IMR-90 (cell line): ENCODE results near the gene RIF1. TPM values are rescaled to one million over a fixed set of nuclear protein-coding genes. Genes with fewer than 3 reads are reported as not detected.

Source experiments
- microRNA-seq, 2 experiments: library from miRNA; stranded (forward) in 1 of 2; unstranded in 1 of 2; fragments of 10-50 nt in 1 of 2; fragments of <30 nt in 1 of 2; gene quantifications in 1 of 2; microRNA quantifications in 1 of 2; one replicate each; pipeline versions ENCODE3 to v1.1.0; 2013 to 2020; ENCODE audit not compliant: insufficient read depth in 1 of 2, insufficient read length in 1 of 2, unreplicated experiment in 1 of 2
- polyA plus RNA-seq, 3 experiments: library from polyadenylated mRNA; depleted of rRNA; stranded (reverse); fragments of >200 nt; gene quantifications; 2 replicates each; pipeline ENCODE4 v1.2.3, GENCODE V29; 2012; ENCODE audit warnings: low replicate concordance in 1 of 3
- small RNA-seq, 5 experiments: library from RNA; depleted of rRNA; stranded (forward); fragments of <200 nt; gene quantifications; one replicate each; pipeline ENCODE3, GENCODE V24; 2012
- total RNA-seq: library from RNA; depleted of rRNA; stranded (reverse); fragments of >200 nt; gene quantifications from 2 replicates; pipeline ENCODE4 v1.2.3, GENCODE V29; 2012; rRNA removed

RIF1 gene
- total and polyA plus RNA-seq, 2 of the 4 experiments (the other 2 are of a cell fraction): 4.3 to 43.9 TPM

Small RNA genes within 50 kb of the gene (microRNA-seq; reads per million reads assigned to microRNA genes)
- gene MIR4773-1 (ENCODE audit: insufficient read depth in 1 of 2, insufficient read length in 1 of 2, unreplicated experiment in 1 of 2) (0 reads per million in 2 experiments), gene MIR4773-2 (ENCODE audit: unreplicated experiment) (not detected), gene RN7SL124P (ENCODE audit: insufficient read depth, insufficient read length) (not detected)

Small RNA genes within 50 kb of the gene (small RNA-seq; reads per million reads assigned to genes)
- gene MIR4773-1 (0 reads per million in 5 experiments), gene RN7SL124P (0 to 0.59 (median 0) reads per million in 5 experiments)

Other genes starting within 250 kb of the RIF1 start
- 1.6 and 2.5 TPM in 2 replicates for gene RBM43, start 148.0 kb upstream of the RIF1 start, total RNA-seq
- gene RBM43, start 148.0 kb upstream of the RIF1 start, polyA plus RNA-seq (2012; rRNA removed): 3.1 and 3.6 TPM in 2 replicates
- 2.3 and 5.8 TPM in 2 replicates for gene NMI, start 120.2 kb upstream of the RIF1 start, total RNA-seq
- 4.0 and 5.2 TPM in 2 replicates for gene NMI, start 120.2 kb upstream of the RIF1 start, polyA plus RNA-seq (2012; rRNA removed)
- gene TNFAIP6, start 52.3 kb upstream of the RIF1 start, total RNA-seq: 2.2 and 2.9 TPM in 2 replicates
- gene TNFAIP6, start 52.3 kb upstream of the RIF1 start, polyA plus RNA-seq (2012; rRNA removed): 1.3 and 1.8 TPM in 2 replicates